Fibroblast of mammary gland (primary cell): ENCODE results near the gene TNF.
"Not testable (repeated sequence)": the region's sequence is repeated elsewhere in the genome, so short reads cannot be mapped to it uniquely, and the experiment has no call there.

ENCODE experiments used
- DNase-seq: peaks from one replicate; pipeline ENCODE4 v3.0.0-alpha.2; 2010; ENCODE audit warnings: low read depth
- H3K4me3 ChIP-seq: 2 replicates; pipeline ENCODE4 v1.5.1; 2011; ENCODE audit warnings: low read depth, mild to moderate bottlenecking, low read length, moderate library complexity; ENCODE audit not compliant: control insufficient read depth
- TF ChIP-seq, protein P1 (sequence below): conservative IDR thresholded peaks from 2 replicates; pipeline ENCODE4 v1.5.1; 2011; ENCODE audit warnings: low read depth, low read length, inconsistent platforms; ENCODE audit not compliant: control insufficient read depth, insufficient read depth

The TNF gene

DNA sequence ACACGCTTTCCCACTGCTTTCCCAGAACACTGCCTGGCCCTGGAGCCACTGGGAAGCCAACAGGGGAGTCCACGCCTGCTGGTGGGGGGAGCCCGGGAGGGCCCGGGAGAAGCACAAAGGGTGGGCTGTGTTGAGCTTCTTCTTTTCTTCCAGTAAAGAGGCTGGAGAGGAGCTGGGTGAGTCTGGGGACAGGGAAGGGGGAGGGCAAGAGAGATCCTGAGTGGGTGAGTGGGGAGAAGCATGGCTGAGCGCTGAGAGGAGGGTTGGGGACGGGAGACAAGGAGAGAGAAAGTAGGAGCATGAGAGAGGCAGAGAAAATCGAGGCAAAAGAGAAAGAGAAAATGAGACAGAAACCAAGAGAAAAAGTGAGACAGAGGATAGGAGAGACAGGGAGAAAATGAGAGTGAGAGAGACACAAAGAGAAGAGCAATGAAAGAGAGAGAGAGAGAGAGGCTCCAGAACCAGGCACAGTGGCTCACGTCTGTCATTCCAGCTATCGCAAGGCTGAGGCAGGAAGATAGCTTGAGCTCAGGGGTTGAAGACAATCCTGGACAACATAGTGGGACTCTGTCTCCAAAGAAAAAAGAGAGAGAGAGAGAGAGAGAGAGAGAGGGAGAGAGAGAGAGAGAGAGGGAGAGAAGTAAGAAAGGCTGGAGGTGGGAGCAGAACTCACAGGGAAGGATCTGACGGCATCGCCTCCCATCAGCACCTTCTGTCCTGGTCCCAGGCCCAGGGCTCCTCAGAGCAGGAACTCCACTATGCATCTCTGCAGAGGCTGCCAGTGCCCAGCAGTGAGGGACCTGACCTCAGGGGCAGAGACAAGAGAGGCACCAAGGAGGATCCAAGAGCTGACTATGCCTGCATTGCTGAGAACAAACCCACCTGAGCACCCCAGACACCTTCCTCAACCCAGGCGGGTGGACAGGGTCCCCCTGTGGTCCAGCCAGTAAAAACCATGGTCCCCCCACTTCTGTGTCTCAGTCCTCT is 12.7 kb downstream of the TNF start:
- no peak for DNase-seq
- TF ChIP-seq, protein P1, sequence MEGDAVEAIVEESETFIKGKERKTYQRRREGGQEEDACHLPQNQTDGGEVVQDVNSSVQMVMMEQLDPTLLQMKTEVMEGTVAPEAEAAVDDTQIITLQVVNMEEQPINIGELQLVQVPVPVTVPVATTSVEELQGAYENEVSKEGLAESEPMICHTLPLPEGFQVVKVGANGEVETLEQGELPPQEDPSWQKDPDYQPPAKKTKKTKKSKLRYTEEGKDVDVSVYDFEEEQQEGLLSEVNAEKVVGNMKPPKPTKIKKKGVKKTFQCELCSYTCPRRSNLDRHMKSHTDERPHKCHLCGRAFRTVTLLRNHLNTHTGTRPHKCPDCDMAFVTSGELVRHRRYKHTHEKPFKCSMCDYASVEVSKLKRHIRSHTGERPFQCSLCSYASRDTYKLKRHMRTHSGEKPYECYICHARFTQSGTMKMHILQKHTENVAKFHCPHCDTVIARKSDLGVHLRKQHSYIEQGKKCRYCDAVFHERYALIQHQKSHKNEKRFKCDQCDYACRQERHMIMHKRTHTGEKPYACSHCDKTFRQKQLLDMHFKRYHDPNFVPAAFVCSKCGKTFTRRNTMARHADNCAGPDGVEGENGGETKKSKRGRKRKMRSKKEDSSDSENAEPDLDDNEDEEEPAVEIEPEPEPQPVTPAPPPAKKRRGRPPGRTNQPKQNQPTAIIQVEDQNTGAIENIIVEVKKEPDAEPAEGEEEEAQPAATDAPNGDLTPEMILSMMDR = no peak
- H3K4me3 ChIP-seq = no peak overlapping the region

DNA sequence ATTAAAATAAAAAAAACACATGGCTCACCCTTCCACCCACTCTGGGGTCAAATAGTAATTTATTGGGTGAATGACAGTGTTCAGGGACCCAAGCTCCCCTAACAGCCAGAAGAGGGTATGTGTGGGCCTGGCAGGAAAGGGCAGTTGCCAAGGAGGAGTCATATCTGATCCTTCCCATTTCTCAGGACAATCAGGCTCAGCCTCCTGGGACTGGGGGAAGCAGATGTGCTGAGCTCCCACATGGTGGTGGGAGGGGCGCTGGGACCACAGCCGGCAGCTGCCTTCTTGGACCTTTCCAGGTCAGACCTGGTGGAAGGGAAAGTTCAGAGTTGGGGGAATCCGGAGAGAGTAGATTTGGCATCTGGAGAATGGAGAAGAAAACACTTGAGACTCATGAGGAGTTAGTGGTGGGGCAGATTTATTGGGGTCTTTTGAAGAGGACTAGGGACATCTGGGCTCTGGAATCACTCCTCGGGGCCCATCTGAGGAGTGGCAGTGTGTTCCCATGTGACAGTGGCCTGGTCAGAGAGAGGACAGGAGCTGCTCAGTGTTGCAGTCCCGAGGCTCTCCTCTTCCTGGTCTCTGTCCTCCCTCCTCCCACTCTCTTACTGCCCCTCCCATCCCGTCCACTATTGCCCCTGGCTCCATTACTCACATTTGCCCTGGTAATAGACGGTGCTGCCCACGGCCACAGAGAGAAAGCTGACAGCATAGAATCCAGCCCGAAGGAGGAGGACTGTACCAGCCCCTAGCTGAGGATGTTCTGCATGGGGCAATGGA is 13.7 kb downstream of the TNF start:
- TF ChIP-seq, protein P1 = no peak
- peak; percentile 25 for DNase-seq
- no peak overlapping the region for H3K4me3 ChIP-seq

DNA sequence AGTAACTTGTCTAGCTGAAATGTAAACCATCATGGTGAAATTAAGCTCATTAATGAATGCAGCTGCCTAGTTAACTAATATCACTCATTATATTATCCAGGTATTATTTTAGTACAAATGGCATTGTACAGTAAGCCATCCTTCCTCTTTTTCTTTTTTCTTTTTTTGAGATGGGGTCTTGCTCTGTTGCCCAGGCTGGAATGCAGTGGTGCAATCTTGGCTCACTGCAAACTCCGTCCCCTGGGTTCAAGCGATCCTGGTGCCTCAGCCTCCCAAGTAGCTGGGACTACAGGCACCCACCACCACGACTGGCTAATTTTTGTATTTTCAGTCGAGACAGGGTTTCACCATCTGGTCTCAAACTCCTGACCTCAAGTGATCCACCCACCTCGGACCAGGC is 15.3 kb downstream of the TNF start:
- not testable (repeated sequence) for H3K4me3 ChIP-seq, DNase-seq

DNA sequence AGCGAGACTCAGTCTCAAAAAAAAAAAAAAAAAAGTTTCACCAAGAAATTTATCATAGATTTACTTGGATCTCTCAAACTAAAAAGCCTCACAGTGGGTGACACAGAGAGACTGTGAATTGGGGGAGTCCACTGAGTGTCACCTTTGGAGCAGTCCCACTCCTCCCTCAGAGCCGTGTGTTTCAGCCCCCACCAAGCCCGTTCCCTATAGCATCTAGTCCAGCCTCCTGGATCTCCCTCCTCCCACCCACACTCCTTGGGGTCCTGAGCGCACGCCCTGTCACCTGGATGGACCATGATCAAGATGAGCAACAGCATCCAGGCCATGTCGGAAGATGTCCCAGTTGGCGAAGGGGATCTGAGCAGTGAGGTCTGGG is 17.0 kb downstream of the TNF start:
- H3K4me3 ChIP-seq = no peak overlapping the region
- no peak for DNase-seq
- TF ChIP-seq, protein P1 = no peak

DNA sequence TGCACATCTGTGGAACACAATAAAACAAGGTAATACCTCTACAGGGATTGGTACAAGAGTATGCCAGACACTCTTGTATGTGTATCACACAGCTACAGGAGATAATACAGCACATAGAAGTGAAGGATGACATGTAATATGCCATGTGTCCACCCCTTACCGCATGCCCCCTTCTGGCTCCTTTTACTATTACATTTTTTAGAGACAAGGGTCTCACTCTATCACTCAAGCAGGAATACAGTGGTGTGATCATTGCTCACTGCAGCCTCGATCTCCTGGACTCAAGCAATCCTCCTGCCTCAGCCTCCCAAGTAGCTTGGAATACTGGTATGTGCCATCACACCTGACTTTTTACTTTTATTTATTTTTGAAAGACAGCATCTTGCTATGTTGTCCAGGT is 21.6 kb downstream of the TNF start:
- TF ChIP-seq, protein P1 = peak; percentile 50
- peak; percentile 38 for DNase-seq
- H3K4me3 ChIP-seq = no peak overlapping the region

DNA sequence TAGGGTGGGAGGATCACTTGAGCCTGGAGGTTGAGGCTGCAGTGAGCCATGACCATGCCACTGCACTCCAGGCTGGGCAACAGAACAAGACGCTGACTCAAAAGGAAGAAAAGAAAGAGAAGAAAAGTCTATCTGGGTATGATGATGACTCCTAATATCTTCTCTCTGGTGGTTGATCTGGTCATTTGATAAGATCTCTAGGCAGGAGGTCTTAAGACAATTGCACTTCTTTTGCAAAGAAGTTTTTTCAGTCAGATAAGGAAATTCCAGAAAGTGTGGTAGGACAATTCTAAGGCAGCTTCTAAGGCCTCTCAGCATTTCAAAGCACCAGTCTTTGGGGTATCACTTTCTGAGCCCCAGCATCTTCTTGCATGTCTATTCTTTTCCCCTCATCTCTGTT is 32.0 kb downstream of the TNF start:
- no peak overlapping the region for H3K4me3 ChIP-seq
- DNase-seq = no peak
- TF ChIP-seq, protein P1 = no peak
